HUES64 (cell line): ENCODE measurements around the gene FAM50B.

Experiments used
- H3K27ac ChIP-seq: 2 replicates; pipeline ENCODE4 v1.7.0; 2013; ENCODE audit warnings: low read depth, low read length, inconsistent platforms
- H3K27me3 ChIP-seq: 2 replicates; pipeline ENCODE4 v1.6.1; 2013; ENCODE audit warnings: mild to moderate bottlenecking, low read length; ENCODE audit not compliant: insufficient read depth
- H3K36me3 ChIP-seq: 2 replicates; pipeline ENCODE4 v1.6.1; 2013; ENCODE audit warnings: mild to moderate bottlenecking, low read length; ENCODE audit not compliant: insufficient read depth
- H3K4me1 ChIP-seq: 2 replicates; pipeline ENCODE4 v1.6.1; 2013; ENCODE audit warnings: mild to moderate bottlenecking, low read length, moderate library complexity; ENCODE audit not compliant: insufficient read depth
- H3K4me3 ChIP-seq: 2 replicates; pipeline ENCODE4 v1.5.1; 2013; ENCODE audit warnings: mild to moderate bottlenecking, low read length, moderate library complexity
- H3K9ac ChIP-seq: 2 replicates; pipeline ENCODE4 v1.6.1; 2013; ENCODE audit warnings: mild to moderate bottlenecking, low read depth, low read length
- H3K9me3 ChIP-seq: 2 replicates; pipeline ENCODE4 v1.6.1; 2013; ENCODE audit warnings: low read depth, low read length; ENCODE audit not compliant: insufficient read depth
- WGBS: fragments of 150-250, 120-280 bp; methylation state at CpG from one replicate; pipeline ENCODE4 v1.1.7; 2013; ENCODE audit warnings: missing lambda C conversion rate; 5-methylcytosine and 5-hydroxymethylcytosine counted together

The FAM50B gene

GRCh38 chr6:3867641-3868502 is 18.7 kb downstream of the FAM50B start:
- no peaks in the 10 kb centered on the region for H3K36me3 ChIP-seq
- WGBS, result 93% methylated on average over 10 of the region's 10 CpGs
- no peaks in the 10 kb centered on the region for H3K9me3 ChIP-seq
- no peaks in the 10 kb centered on the region for H3K4me1 ChIP-seq
- H3K27ac ChIP-seq, result no peak overlapping the region
- H3K27me3 ChIP-seq, result no peaks in the 10 kb centered on the region
- no peak overlapping the region for H3K9ac ChIP-seq
- H3K4me3 ChIP-seq, result no peak overlapping the region

- no peaks in the 10 kb centered on the region for H3K36me3 ChIP-seq
- no peaks in the 10 kb centered on the region for H3K9me3 ChIP-seq
- no peak overlapping the region for H3K9ac ChIP-seq
- H3K27ac ChIP-seq, result no peak overlapping the region
- no peaks in the 10 kb centered on the region for H3K27me3 ChIP-seq
- 86% methylated on average over 7 of the region's 7 CpGs for WGBS
- H3K4me1 ChIP-seq, result no peaks in the 10 kb centered on the region
- H3K4me3 ChIP-seq, result no peak overlapping the region
Observed at GRCh38 chr6:3868544-3868943, 19.4 kb downstream of the FAM50B start.

- Histone ChIP-seq H3K4me1 (no peaks in the 10 kb centered on the region), H3K36me3 (no peaks in the 10 kb centered on the region), H3K9me3 (no peaks in the 10 kb centered on the region), H3K27ac (no peak overlapping the region), H3K9ac (no peak overlapping the region), H3K4me3 (no peak overlapping the region), H3K27me3 (no peaks in the 10 kb centered on the region)
- 96% methylated on average over 3 of the region's 3 CpGs for WGBS
Observed at GRCh38 chr6:3869284-3869631, 20.1 kb downstream of the FAM50B start.

- Histone ChIP-seq H3K36me3 (no peaks in the 10 kb centered on the region), H3K27me3 (no peaks in the 10 kb centered on the region), H3K27ac (no peak overlapping the region), H3K4me1 (no peaks in the 10 kb centered on the region), H3K4me3 (no peak overlapping the region), H3K9ac (no peak overlapping the region), H3K9me3 (no peaks in the 10 kb centered on the region)
- 86% methylated on average over 16 of the region's 16 CpGs for WGBS
Observed at GRCh38 chr6:3869632-3870527, 20.7 kb downstream of the FAM50B start.

GRCh38 chr6:3870528-3870925 is 21.4 kb downstream of the FAM50B start:
- Histone ChIP-seq H3K27ac (no peak overlapping the region), H3K9me3 (no peaks in the 10 kb centered on the region), H3K4me1 (no peaks in the 10 kb centered on the region), H3K36me3 (no peaks in the 10 kb centered on the region), H3K9ac (no peak overlapping the region), H3K4me3 (no peak overlapping the region), H3K27me3 (no peaks in the 10 kb centered on the region)
- 97% methylated on average over 5 of the region's 5 CpGs for WGBS

GRCh38 chr6:3871515-3871914 is 22.3 kb downstream of the FAM50B start:
- Histone ChIP-seq H3K4me1 (no peaks in the 10 kb centered on the region), H3K9me3 (no peaks in the 10 kb centered on the region), H3K27ac (no peak overlapping the region), H3K27me3 (no peaks in the 10 kb centered on the region), H3K4me3 (no peak overlapping the region), H3K9ac (no peak overlapping the region), H3K36me3 (no peaks in the 10 kb centered on the region)
- WGBS, result 93% methylated on average over 4 of the region's 4 CpGs

GRCh38 chr6:3871939-3872338 is 22.8 kb downstream of the FAM50B start:
- Histone ChIP-seq H3K36me3 (no peaks in the 10 kb centered on the region), H3K9ac (no peak overlapping the region), H3K9me3 (no peaks in the 10 kb centered on the region), H3K4me3 (no peak overlapping the region), H3K27me3 (no peaks in the 10 kb centered on the region), H3K4me1 (no peaks in the 10 kb centered on the region), H3K27ac (no peak overlapping the region)
- 95% methylated on average over 8 of the region's 8 CpGs for WGBS

- Histone ChIP-seq H3K4me3 (no peak overlapping the region), H3K9me3 (no peaks in the 10 kb centered on the region), H3K36me3 (no peaks in the 10 kb centered on the region), H3K4me1 (no peaks in the 10 kb centered on the region), H3K27ac (no peak overlapping the region), H3K9ac (no peak overlapping the region), H3K27me3 (no peaks in the 10 kb centered on the region)
- WGBS, result 90% methylated on average over 12 of the region's 12 CpGs
Observed at GRCh38 chr6:3872370-3872854, 23.2 kb downstream of the FAM50B start.

GRCh38 chr6:3873051-3873450 is 23.9 kb downstream of the FAM50B start:
- no peak overlapping the region for H3K4me3 ChIP-seq
- H3K27ac ChIP-seq, result no peak overlapping the region
- no peaks in the 10 kb centered on the region for H3K27me3 ChIP-seq
- no peaks in the 10 kb centered on the region for H3K36me3 ChIP-seq
- no peaks in the 10 kb centered on the region for H3K4me1 ChIP-seq
- WGBS, result 92% methylated on average over 4 of the region's 4 CpGs
- H3K9me3 ChIP-seq, result no peaks in the 10 kb centered on the region
- no peak overlapping the region for H3K9ac ChIP-seq

GRCh38 chr6:3874069-3874468 is 24.9 kb downstream of the FAM50B start:
- 92% methylated on average over 3 of the region's 4 CpGs for WGBS
- Histone ChIP-seq H3K4me3 (no peak overlapping the region), H3K4me1 (no peaks in the 10 kb centered on the region), H3K36me3 (no peaks in the 10 kb centered on the region), H3K27me3 (no peaks in the 10 kb centered on the region), H3K27ac (no peak overlapping the region), H3K9me3 (no peaks in the 10 kb centered on the region), H3K9ac (no peak overlapping the region)

- H3K9me3 ChIP-seq, result no peaks in the 10 kb centered on the region
- WGBS, result 91% methylated on average over 5 of the region's 5 CpGs
Observed at GRCh38 chr6:3875486-3875885, 26.3 kb downstream of the FAM50B start.

More at GRCh38 chr6:3875486-3875885, 26.3 kb downstream of the FAM50B start:
- Histone ChIP-seq H3K36me3 (no peaks in the 10 kb centered on the region), H3K27ac (no peak overlapping the region), H3K4me1 (no peaks in the 10 kb centered on the region), H3K4me3 (no peak overlapping the region), H3K27me3 (no peaks in the 10 kb centered on the region), H3K9ac (no peak overlapping the region)
